ENCODE data around the gene ECT2L. TPM values are rescaled to one million over a fixed set of nuclear protein-coding genes. Genes with fewer than 3 reads are reported as not detected.
A peak's percentile ranks its signal among the peaks of the same experiment; 100 is the strongest.

The ECT2L gene
- total and polyA plus RNA-seq, 2 of the 13 experiments (the other 11 are each of a cell fraction or from before 2014, with no cell fraction given) = 0.12 TPM; not detected in 1

DNA sequence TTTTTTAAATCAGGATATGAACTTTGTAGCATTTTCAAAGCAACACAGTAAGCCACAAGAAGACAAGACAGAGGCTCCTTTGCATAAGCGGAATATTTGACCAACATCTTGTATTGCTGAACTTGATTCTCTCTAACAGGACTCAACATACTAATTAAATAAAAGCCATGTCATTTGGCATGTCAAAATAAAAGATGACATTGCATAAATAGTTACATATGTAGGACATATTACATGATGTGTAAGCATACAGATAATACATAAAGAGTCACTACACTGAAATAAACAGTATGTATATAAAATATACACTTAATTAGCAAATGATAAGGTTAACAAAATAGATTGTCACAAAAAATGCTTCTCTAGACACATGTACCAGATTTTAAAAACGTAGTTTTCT, 129.9 kb downstream of the ECT2L start:
- intact Hi-C loops (cut with micrococcal nuclease; ENCODE audit: unreplicated experiment) = no loop called here
- ChIA-PET POLR2A (no interaction called here), CTCF (ENCODE audit: low intra/inter-chr PET ratio, low total read pairs) (no interaction called here)
- H3K79me2 ChIP-seq (ENCODE audit: insufficient read depth, low read length) = no peaks in the 10 kb centered on the region
- ATAC-seq = no peak
- TF ChIP-seq ZNF224 (CRISPR knock-in tag; IDR thresholded peaks at IDR 0.05) = no peak
- no peak for TF ChIP-seq ZSCAN30 (CRISPR knock-in tag; IDR thresholded peaks at IDR 0.05)
- TF ChIP-seq POLR2AphosphoS5 (IDR thresholded peaks at IDR 0.05; ENCODE audit: low read depth, low read length) = no peak
- peak; percentile 79 to 84 for TF ChIP-seq MAFK (conservative IDR thresholded peaks at IDR 0.05 in 1 of 2, IDR thresholded peaks at IDR 0.05 in 1 of 2; ENCODE audit: low read length in 2 of 2)
- TF ChIP-seq GTF3A (CRISPR knock-in tag; conservative IDR thresholded peaks at IDR 0.05) = no peak
- no peak for TF ChIP-seq U2AF1 (optimal IDR thresholded peaks at IDR 0.05; ENCODE audit: low read depth, low read length)
- TF ChIP-seq TARDBP (CRISPR knock-in tag; IDR thresholded peaks at IDR 0.05) = no peak
- TF ChIP-seq MEIS1 (CRISPR knock-in tag; IDR thresholded peaks at IDR 0.05; ENCODE audit: borderline replicate concordance) = no peak
- peak; percentile 78; the same call in 1 of the 2 replicates for TF ChIP-seq MAFF (IDR thresholded peaks at IDR 0.05; ENCODE audit: low read depth, low read length)
- H3K9me3 ChIP-seq (ENCODE audit: low read length) = no peaks in the 10 kb centered on the region
- H3K27ac ChIP-seq (ENCODE audit: extremely low read length, insufficient read depth, low read length) = no peak overlapping the region
- no peak overlapping the region for H2AFZ ChIP-seq (ENCODE audit: low read length)
- no peaks in the 10 kb centered on the region for H4K20me1 ChIP-seq (ENCODE audit: insufficient read depth, low read length)
- no peaks in the 10 kb centered on the region for H3K27me3 ChIP-seq (ENCODE audit: control insufficient read depth in 1 of 2, insufficient read depth in 2 of 2, low read length in 2 of 2)
- no peaks in the 10 kb centered on the region for H3K4me1 ChIP-seq (ENCODE audit: insufficient read depth, low read length)
- no TSS peak for BruUV-seq (replicated peaks)
- WGBS (ENCODE audit: low lambda C conversion rate) = 94% methylated on average over 2 of the region's 2 CpGs
- H3K4me2 ChIP-seq (ENCODE audit: low read depth, low read length) = no peak overlapping the region
- H3K36me3 ChIP-seq (replicated peaks in 1 of 2; ENCODE audit: control insufficient read depth in 1 of 2, insufficient read depth in 2 of 2, low read length in 2 of 2) = peaks cover 2 to 8% of the 10 kb centered on the region in 2 experiments; a peak in 1 of 5 replicates
- in situ Hi-C loops (cut with HindIII; ENCODE audit: extremely low pct_ligation_motif_present, low pct_unique_long_range_greater_than_20kb) = no loop called here
- H3K9ac ChIP-seq (ENCODE audit: insufficient read depth, low read depth, low read length) = no peak overlapping the region
- no peak overlapping the region for H3K4me3 ChIP-seq (replicated peaks in 1 of 3; ENCODE audit: insufficient read depth in 1 of 3, low read depth in 2 of 3, low read length in 3 of 3)
- DNase-seq (ENCODE audit: low spot score) = no peak
- FAIRE-seq = no peak

DNA sequence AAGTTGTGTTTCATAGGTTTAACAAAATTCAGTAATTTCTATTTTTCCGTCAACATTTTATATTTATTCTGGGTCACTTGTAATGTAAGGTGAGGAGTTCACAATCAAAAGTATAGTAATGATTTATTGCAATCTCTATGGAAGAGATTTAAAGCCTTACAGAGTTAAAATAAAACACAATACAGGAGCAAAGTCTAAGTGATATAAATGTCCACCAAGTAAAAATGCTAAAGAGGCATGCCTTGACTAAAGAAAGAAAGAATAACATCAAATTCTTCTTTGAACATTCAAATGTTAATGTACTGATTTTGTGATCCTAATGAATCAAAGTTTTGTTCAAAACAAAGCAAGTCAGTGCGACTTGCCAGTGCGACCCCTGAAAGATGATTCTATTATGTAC, 130.7 kb downstream of the ECT2L start:
- intact Hi-C loops (cut with micrococcal nuclease; ENCODE audit: unreplicated experiment) = no loop called here
- BruUV-seq (replicated peaks) = no TSS peak
- H3K36me3 ChIP-seq (replicated peaks in 1 of 2; ENCODE audit: control insufficient read depth in 1 of 2, insufficient read depth in 2 of 2, low read length in 2 of 2) = peaks cover 1 to 8% of the 10 kb centered on the region in 2 experiments; a peak in 1 of 5 replicates
- in situ Hi-C loops (cut with HindIII; ENCODE audit: extremely low pct_ligation_motif_present, low pct_unique_long_range_greater_than_20kb) = no loop called here
- H2AFZ ChIP-seq (ENCODE audit: low read length) = no peak overlapping the region
- H3K4me3 ChIP-seq (replicated peaks in 1 of 3; ENCODE audit: insufficient read depth in 1 of 3, low read depth in 2 of 3, low read length in 3 of 3) = no peak overlapping the region
- ChIA-PET CTCF (ENCODE audit: low intra/inter-chr PET ratio, low total read pairs) (no interaction called here), POLR2A (no interaction called here)
- H3K9ac ChIP-seq (ENCODE audit: insufficient read depth, low read depth, low read length) = no peak overlapping the region
- no peak for TF ChIP-seq THYN1 (CRISPR knock-in tag; IDR thresholded peaks at IDR 0.05; ENCODE audit: borderline replicate concordance, low read depth)
- TF ChIP-seq KLF6 (CRISPR knock-in tag; IDR thresholded peaks at IDR 0.05) = no peak
- TF ChIP-seq RFXANK (CRISPR knock-in tag; IDR thresholded peaks at IDR 0.05) = no peak
- no peak for TF ChIP-seq ETS1 (CRISPR knock-in tag; IDR thresholded peaks at IDR 0.05)
- no peaks in the 10 kb centered on the region for H3K27me3 ChIP-seq (ENCODE audit: control insufficient read depth in 1 of 2, insufficient read depth in 2 of 2, low read length in 2 of 2)
- FAIRE-seq = no peak
- H3K4me2 ChIP-seq (ENCODE audit: low read depth, low read length) = no peak overlapping the region
- H3K9me3 ChIP-seq (ENCODE audit: low read length) = no peaks in the 10 kb centered on the region
- H3K27ac ChIP-seq (ENCODE audit: extremely low read length, insufficient read depth, low read length) = no peak overlapping the region
- no peaks in the 10 kb centered on the region for H4K20me1 ChIP-seq (ENCODE audit: insufficient read depth, low read length)
- no peak for ATAC-seq
- no peaks in the 10 kb centered on the region for H3K4me1 ChIP-seq (ENCODE audit: insufficient read depth, low read length)
- 97% methylated on average over 3 of the region's 3 CpGs for WGBS (ENCODE audit: low lambda C conversion rate)
- H3K79me2 ChIP-seq (ENCODE audit: insufficient read depth, low read length) = no peaks in the 10 kb centered on the region
- DNase-seq (ENCODE audit: low spot score) = no peak
